GM12892 (cell line): ENCODE results near the gene ATP2B2.
A peak's percentile ranks its signal among the peaks of the same experiment; 100 is the strongest.
"Not testable (repeated sequence)": the region's sequence is repeated elsewhere in the genome, so short reads cannot be mapped to it uniquely, and the experiment has no call there.

Experiments used
- DNase-seq: peaks from one replicate; pipeline ENCODE4 v3.0.0; 2011; ENCODE audit not compliant: insufficient read length
- FAIRE-seq: peaks from 2 replicates; lab custom pipeline; 2011; peaks lifted over from hg19 to GRCh38; lab: Jason Lieb, UNC
- POLR2A ChIP-seq: IDR thresholded peaks from 2 replicates; pipeline ENCODE4 v1.6.1; 2011; ENCODE audit warnings: low read depth, low read length, control low read depth
- POLR2AphosphoS5 ChIP-seq: IDR thresholded peaks from 2 replicates; pipeline ENCODE4 v1.6.1; 2011; ENCODE audit warnings: low read depth, low read length, control low read depth
- TAF1 ChIP-seq: IDR thresholded peaks from 2 replicates; pipeline ENCODE4 v1.6.1; 2011; ENCODE audit warnings: low read depth, mild to moderate bottlenecking, control low read depth, low read length, borderline replicate concordance

ATP2B2 gene

DNA sequence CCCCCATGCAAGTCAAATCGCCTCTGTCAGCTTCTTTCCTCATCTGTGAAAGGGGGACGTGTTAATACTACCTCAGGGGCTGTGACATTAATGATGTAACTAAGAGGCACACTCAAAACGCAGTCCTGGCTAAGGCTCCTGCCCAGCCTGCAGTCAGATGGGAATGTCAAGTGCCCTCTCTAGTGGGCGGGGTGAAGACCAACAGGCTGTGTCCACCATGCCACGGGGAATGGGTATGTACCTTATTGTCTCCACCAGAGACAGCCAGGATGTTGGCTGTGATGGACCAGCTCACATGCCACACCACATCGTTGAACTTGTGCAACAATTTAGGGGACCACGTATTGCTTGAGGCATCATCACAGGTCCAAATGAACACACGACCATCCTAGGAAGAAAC is 201.6 kb downstream of the ATP2B2 start:
- TF ChIP-seq POLR2A, result 0 out of 2 replicates have a peak, but pooled peaks have one; percentile 14
- TF ChIP-seq POLR2AphosphoS5, result no peak
- TF ChIP-seq TAF1, result no peak
- FAIRE-seq, result no peak
- DNase-seq, result no peak

GRCh38 chr3:10303105-10303504 is 202.3 kb downstream of the ATP2B2 start:
- TF ChIP-seq TAF1, result no peak
- TF ChIP-seq POLR2AphosphoS5, result no peak
- TF ChIP-seq POLR2A, result no peak
- FAIRE-seq, result no peak
- DNase-seq, result no peak

DNA sequence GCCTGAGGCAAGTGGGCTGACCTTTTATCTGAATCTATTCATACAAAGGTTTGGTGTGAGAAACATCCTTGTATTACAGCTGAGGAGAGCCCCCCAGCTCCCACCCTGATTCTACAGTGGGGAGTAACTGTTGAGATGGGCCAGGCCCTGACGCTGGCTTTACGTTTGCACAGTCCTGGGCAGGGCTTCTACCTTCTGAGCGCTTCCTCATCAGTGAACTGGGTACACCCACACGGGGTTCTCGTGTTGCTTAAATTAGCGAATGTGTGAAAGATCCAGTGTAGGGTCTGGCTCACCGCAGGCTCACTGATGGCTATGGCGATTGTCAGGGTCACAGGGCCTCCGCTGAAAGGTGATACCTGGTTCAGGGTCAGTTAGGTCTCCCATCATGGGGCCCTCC is 205.3 kb downstream of the ATP2B2 start:
- no peak for DNase-seq
- no peak for FAIRE-seq
- TF ChIP-seq TAF1 (no peak), POLR2AphosphoS5 (no peak), POLR2A (no peak)

- no peak for FAIRE-seq
- TF ChIP-seq TAF1, result no peak
- 0 out of 2 replicates have a peak, but pooled peaks have one; percentile 20 for TF ChIP-seq POLR2A
- peak; percentile 57 for TF ChIP-seq POLR2AphosphoS5
- no peak for DNase-seq
Measured at GRCh38 chr3:10299679-10300078, 205.7 kb downstream of the ATP2B2 start.

DNA sequence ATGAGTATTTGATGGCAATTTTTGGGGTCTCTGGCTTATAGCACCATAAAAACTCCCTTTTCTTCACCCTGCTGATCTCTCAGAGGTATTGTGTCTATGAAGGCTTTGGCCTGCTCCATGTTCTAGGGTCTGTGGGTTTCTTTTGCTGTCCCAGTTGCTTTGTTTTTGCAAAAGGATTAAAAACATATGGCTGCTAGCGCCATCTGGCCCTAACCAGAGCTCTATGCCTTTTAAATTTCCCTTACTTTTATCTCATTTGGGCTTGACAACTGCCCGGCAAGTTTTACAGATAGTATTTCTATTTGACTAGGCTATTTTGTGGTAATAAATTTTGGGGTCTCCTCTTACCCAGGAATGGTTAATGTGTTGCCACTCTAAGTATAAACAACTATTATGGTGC is 206.2 kb downstream of the ATP2B2 start:
- no peak for DNase-seq
- no peak for FAIRE-seq
- TF ChIP-seq POLR2A (no peak), POLR2AphosphoS5 (no peak), TAF1 (no peak)

- DNase-seq, FAIRE-seq: not testable (repeated sequence)
Measured at GRCh38 chr3:10298064-10298463, 207.3 kb downstream of the ATP2B2 start.

DNA sequence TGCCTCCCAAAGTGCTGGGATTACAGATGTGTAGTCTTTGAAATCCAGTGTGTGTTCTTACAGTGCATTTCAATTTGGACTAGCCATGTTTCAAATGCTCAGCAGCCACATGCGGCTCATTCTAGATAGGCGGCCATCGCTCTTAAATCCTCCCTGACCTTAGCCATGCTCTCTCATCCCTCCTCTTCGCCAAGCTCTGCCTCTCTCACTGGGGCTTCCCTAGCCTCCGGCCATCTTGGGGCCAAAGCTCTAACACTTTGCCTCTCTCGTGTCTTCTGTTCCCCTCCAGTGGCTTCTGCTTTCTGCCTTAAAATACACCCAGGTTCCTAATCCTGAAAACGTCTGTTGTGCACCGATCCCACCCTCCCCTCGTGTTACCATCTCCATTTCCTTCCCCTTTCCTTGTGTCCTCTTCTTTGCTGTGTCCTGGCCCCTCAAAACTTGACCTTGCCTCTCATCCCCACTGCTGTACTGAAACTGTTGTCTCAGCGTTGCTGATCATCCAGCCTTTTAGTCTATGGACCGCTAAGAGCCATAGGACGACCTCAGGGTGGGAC is 211.3 kb downstream of the ATP2B2 start:
- FAIRE-seq (no peak), DNase-seq (no peak)
- TF ChIP-seq POLR2AphosphoS5, result no peak
- TF ChIP-seq POLR2A, result no peak
- no peak for TF ChIP-seq TAF1

DNA sequence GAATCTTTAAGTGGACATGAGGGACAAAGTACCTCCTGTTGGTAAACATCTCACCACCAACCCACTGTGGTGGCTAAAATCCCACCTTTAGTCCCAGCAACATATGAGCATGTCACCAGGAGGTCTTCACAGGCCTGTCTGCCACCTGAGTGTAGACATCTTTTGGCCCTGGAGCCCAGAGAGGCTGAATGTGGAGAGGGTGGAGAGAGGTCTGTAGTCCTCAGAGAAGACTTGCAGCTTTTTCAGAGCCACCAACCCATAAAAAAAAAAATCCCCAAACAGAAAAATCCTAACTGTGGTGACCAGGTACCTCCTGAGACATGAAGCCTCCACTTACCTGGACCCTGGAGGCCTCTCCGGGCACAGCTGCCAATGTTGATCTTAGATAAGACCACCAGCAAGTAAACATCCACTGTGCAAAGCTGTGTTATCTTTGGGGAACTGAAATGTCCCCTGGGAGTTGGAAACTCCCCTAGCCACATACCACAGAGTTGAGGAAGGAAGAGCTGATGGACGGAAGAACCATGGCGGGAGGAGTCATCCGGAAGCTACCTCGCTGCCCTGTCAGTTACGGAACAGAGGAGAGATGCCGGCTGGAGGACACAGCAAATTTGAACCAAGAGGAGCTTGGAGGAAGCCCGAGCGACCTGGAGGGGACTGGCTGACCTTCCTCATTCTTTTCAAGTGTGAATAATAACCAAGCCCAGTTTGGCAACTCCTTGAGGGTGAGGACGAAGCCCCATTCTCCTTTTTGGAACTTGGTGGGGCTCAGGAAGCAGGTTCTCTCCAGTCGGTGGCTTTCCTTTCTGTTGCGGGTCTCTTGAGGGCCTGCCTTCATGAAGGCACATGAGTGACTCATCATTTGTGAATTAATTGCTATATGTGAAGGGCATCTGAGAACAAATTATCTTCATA is 212.6 kb downstream of the ATP2B2 start, which contains the start of gene GHRL:
Gene GHRL, minus strand, starts transcription at position 443 of the 915 bp plus-strand sequence. CDS start 2,767 bp downstream, outside the sequence.
- FAIRE-seq, result peak; percentile 24
- peak; percentile 80 for TF ChIP-seq POLR2AphosphoS5
- TF ChIP-seq TAF1, result peak; percentile 61; the same call in 1 of the 2 replicates
- TF ChIP-seq POLR2A, result peak; percentile 80

DNA sequence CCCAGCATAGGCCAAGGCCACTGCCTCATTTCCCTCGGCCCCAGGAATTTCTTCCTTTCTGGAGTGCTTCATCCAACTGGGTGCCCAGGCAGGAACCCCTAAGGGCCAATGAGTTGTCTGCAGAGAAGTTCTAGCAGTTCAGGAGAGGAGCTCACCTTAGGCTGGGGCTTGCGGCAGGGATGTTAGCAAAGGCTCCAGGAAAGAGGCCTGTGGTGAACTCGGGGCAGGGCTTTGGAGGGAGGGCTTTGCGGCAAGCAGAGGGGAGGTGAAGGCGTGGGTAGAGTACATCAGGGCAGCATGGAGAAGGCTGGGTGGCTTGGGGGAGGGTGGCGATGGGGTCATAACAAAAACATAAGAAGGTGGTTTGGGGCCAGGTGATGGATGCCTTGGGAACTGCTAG is 213.7 kb downstream of the ATP2B2 start:
- no peak for DNase-seq
- TF ChIP-seq POLR2A, result no peak
- TF ChIP-seq TAF1, result no peak
- no peak for TF ChIP-seq POLR2AphosphoS5
- no peak for FAIRE-seq

More for the DNA sequence above, 212.6 kb downstream of the ATP2B2 start, which contains the start of gene GHRL:
- peak; percentile 47 for DNase-seq

GRCh38 chr3:10290481-10291176 is 214.8 kb downstream of the ATP2B2 start:
- FAIRE-seq (no peak), DNase-seq (no peak)
- TF ChIP-seq POLR2A (peak; percentile 31; the same call in 1 of the 2 replicates), TAF1 (no peak), POLR2AphosphoS5 (peak; percentile 53; the same call in 1 of the 2 replicates)

GRCh38 chr3:10289787-10290355 is 215.5 kb downstream of the ATP2B2 start:
- TF ChIP-seq POLR2AphosphoS5 (0 out of 2 replicates have a peak, but pooled peaks have one; percentile 21), TAF1 (no peak)
- DNase-seq (no peak), FAIRE-seq (no peak)
